ENCODE results near the gene ARL4A.
"Not testable (repeated sequence)": the region's sequence is repeated elsewhere in the genome, so short reads cannot be mapped to it uniquely, and the experiment has no call there.

The ARL4A gene, protein sequence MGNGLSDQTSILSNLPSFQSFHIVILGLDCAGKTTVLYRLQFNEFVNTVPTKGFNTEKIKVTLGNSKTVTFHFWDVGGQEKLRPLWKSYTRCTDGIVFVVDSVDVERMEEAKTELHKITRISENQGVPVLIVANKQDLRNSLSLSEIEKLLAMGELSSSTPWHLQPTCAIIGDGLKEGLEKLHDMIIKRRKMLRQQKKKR

GRCh38 chr7:12686891-12687717 lies at the start of gene ARL4A:
ARL4A (plus strand) TSS chr7:12687633; CDS start chr7:12688255, 622 bp downstream.
- peak; percentile 97 for DNase-seq (ENCODE audit: low read depth, low spot score)

DNA sequence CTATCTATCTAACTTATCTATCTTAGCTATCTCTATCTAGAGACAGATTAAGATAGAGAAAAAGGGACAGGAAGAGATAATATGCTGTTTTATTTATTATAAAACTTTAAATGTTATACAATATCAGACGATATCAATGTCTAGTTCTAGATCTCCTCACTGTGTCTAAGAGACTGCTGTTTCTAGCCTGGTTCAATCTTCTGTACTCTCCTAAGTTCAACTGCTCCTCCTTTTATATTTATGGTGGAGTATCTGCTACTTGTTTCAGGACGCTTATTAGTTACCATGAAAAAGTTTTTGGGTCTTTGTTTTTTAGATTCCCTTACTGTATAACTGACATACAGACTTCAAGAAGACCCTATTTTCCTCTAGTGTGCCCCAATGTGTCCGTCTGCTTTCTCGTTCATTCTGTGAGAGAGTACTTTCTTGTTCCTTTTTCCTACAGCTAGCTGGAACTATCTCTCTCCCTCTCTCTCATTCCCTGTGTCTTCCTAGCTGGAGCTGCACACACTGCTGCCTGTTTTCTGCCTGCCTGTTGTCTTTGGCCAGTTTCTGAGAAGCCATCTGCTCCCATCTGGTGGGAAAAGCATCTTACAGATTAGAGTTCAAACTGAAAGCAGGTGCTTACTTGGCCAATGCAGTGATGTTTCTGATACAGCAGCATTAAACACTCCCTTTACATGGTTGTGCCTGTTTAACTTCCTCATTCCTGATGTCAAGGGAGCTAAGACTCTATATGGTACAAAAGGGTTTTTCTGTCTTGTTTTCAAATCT lies 49.4 kb upstream of the ARL4A start:
- no peak for DNase-seq (ENCODE audit: low read depth, low spot score)

- DNase-seq (ENCODE audit: low read depth, low spot score): no peak
These were observed 48.5 kb upstream of the ARL4A start for GRCh38 chr7:12638851-12639456.

DNA sequence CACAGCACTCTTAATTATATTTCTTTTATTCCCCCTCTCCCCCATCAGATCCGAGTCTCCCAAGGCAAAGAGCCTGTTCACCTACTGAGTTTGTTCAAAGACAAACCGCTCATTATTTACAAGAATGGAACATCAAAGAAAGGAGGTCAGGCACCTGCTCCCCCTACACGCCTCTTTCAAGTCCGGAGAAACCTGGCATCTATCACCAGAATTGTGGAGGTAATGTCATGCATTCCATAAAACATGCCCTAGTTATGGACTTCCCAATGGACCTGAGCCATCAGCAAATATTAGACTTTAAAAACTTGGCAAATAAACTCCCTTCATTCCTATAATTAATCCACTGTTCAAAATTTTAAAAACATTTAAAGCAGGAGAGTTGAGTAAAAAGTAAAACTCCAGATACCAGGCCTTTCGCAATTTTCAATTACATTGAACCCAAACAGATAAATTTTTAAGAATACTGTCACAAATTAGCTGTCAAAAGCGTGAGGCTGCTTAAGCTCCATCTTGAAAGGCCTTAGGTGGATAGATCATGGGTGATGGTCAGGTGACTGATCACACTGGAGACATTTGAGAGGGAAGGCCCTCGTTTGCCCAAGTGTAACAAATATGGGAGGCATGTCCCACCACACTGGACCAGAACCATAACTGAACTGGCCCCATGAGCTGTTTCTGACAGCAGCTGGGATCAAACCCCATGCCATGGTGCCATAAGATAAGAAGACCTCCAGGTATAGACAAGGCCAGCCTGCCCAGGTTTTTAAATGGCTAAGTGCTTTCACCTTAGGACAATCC lies 46.9 kb upstream of the ARL4A start:
- DNase-seq (ENCODE audit: low read depth, low spot score): no peak

- DNase-seq (ENCODE audit: low read depth, low spot score): no peak
These were observed 46.2 kb upstream of the ARL4A start for GRCh38 chr7:12641196-12641595.

DNA sequence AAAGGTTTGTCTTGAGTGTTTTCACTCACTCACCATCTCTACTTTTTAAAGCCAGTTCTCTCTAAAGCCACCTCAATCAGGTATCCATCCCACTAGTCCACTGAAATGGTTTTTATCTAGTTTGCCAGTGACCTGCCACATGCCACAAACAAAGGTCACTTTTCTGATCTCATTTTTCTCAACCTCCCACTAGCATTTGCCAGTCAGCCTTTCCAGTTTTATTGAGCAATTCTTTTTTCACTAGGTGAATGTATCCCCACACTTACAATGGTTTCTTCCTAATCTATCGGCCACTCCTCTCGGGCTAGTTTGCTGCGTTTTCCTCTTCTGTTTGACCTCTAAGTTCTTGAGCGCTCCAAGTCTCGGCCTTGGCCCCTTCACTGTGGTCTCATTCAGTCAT lies 44.9 kb upstream of the ARL4A start:
- no peak for DNase-seq (ENCODE audit: low read depth, low spot score)

DNA sequence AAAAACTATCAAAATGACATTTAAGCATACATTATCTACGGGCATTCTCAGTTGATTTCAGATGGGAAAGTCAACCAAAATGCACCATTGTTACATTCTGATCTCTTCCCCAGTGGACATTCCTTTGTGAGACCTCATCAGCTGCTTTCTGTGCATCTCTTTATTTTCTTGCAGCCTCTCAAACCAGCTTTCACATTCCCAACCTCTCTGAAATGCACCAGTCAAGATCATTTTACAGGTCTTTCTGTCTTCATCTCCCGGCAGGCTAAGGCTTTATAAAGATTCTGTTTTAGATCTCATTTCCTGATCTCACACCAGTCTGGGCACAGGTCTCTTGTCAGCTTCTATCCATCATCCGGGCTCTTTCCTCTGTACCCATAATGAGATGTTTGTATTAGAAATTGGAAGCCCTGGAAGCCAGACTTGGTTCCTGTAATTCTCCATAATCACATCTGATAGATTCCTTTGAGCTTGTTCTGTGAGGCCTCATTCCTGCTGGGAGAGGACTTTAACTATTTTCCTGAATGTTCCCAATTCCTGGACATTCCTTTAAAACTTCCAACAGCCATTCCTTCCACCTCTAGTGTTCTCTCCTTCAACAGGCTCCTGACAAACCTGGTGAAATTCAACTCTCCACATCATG lies 44.3 kb upstream of the ARL4A start:
- DNase-seq (ENCODE audit: low read depth, low spot score): no peak

GRCh38 chr7:12643644-12644043 lies 43.8 kb upstream of the ARL4A start:
- no peak for DNase-seq (ENCODE audit: low read depth, low spot score)

DNA sequence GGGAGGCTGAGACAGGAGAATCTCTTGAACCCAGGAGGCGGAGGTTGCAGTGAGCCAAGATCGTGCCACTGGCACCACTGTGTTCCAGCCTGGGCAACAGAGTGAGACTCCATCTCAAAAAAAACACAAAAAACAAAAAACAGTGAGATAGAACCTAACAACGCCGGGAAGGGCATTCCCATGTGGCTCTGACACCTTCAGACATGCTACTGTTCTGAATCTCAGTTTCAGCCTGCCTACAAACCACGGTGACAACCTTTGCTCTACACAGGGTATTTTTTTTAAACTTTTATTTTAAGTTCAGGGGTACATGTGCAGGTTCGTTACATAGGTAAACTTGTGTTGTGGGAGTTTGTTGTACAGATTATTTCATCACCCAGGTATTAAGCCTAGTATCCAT lies 42.2 kb upstream of the ARL4A start:
- DNase-seq (ENCODE audit: low read depth, low spot score): not testable (repeated sequence)

DNA sequence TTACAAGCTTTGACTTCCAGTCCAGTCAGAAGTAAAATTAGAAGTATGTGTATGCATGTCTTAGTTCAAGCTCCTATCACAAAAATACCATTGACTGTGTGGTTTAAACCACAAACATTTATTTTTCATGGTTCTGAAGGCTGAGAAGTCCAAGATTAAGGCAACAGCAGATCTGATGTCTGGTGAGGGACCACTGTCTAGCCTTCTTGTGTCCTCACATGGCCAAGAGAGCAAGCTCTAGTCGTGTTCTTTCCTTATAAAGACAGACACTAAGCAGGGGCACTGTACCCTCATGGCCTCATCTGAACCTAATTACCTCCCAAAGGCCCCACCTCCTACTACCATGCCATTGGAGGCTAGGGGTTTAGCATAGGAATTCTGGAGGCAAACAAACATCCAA lies 41.3 kb upstream of the ARL4A start:
- no peak for DNase-seq (ENCODE audit: low read depth, low spot score)

DNA sequence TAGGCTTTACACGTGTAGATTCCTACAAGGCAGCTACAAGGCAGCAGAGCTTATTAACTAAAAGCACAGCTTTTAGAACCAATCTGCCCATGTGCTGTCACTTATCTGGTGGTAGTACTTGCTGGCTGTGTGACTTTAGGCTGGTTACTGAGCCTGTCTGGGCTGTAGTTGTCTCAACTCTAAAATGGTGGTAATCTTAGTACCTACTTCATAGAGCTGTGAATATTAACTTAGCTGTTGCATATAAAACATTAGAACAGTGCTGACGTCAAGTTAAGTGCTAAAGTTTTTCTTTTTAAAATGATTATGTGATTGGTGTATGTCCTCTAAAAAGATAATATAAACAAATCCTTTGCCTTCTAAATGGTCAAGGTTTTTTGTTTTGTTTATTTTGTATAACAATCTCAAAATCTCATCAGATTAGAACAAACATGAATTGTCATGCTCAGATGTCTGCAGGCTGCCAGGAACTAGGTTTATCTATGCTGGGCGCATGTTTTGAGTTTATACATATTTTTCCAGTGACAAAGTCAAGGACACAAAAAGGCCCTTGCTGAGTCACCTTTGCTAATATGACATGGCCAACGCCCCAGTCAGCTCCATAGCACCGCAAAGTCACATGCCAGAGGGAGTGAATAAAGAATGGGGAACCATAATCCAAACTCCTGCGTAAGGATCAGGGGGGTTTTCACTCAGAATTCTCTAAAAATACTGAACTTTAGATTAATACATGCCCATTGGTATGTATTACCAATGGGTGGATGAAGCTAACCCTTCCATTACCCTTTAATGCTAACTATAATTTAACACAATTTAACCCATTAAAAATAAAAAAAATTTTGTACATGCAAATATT lies 39.8 kb upstream of the ARL4A start:
- DNase-seq (ENCODE audit: low read depth, low spot score): no peak

DNA sequence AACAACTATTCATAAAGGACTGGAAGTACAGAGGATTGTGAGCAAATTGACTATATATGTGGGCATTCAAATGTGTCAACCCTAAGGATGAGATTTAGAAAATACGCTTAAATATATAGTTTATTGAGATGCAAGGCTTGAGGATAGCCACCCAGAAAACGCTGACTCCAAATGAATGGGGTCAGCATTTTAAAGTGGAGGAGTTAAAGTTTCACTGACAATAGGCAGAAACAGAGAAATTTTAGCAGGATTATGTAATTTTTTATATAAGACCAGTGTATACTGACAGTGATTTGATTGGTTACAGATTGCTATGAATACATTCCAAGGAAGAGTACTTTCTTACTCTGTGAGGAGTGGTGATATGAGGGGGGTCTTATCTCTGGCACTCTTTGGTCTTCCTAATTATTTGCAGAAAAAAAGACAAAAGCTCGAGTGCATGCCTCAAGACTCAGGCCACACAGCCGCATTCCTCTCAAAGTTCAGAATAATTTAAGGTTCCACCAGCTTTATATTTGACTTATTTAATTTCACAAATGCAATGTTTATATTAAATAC lies 38.6 kb upstream of the ARL4A start:
- DNase-seq (ENCODE audit: low read depth, low spot score): no peak

DNA sequence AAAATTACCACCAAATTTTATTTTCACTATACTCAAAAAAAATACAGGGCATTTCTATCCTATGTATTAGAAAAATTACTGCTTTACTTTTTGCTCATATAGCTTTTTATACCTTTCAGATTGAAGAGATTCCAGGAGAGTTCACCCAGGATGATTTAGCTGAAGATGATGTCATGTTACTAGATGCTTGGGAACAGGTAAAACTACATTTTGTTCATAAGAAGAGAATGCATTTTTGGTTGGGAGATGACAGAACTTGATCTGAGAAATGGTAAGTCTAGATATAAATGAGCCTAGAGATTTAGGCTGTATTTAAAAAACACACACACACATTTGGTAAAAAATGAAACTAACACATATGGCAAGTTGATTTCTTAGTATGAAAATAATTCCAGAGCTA lies 38.1 kb upstream of the ARL4A start:
- no peak for DNase-seq (ENCODE audit: low read depth, low spot score)

GRCh38 chr7:12650080-12650479 lies 37.4 kb upstream of the ARL4A start:
- DNase-seq (ENCODE audit: low read depth, low spot score): no peak

DNA sequence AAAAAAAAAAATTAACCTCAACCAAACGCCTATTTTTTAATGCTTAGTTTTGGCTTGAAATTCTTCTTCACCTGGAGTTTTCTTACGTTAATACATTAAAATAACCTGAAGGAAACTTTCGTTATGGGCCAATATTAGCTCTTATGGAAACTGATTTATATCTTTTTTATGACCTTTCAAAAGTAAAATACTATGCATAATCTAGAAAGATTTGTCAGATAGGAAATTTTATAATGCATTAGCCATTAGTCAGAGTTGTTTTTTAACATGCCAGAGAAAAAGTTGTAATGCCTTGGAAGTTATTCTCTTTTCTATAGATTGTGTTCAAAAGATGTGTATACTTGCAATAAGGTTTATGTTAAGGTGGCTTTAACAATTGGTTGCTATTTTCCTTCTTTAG lies 34.3 kb upstream of the ARL4A start:
- DNase-seq (ENCODE audit: low read depth, low spot score): no peak

DNA sequence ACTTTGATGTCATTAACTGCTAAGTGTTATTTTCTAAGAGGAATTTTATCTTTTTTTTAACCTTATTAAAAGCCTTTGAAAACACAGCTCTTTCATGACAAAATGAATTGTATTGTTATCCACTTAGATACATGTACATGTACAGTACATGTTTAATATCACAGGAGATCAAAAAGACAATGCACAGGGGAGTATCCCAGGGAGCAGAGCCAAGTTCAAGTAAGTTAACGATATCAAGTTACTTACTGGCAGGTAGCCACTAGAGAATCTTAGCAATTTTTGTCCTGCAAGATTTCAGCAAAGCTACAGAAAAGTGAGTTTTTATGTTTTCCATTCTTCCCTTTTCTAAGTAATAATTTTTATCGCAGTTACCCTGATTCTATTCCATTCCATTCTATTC lies 33.9 kb upstream of the ARL4A start:
- no peak for DNase-seq (ENCODE audit: low read depth, low spot score)

- DNase-seq (ENCODE audit: low read depth, low spot score): no peak
These were observed 32.3 kb upstream of the ARL4A start for GRCh38 chr7:12655161-12655560.

- DNase-seq (ENCODE audit: low read depth, low spot score): peak; percentile 60
These were observed 27.0 kb upstream of the ARL4A start for GRCh38 chr7:12660423-12660822.

GRCh38 chr7:12660986-12661385 lies 26.4 kb upstream of the ARL4A start:
- not testable (repeated sequence) for DNase-seq (ENCODE audit: low read depth, low spot score)

- DNase-seq (ENCODE audit: low read depth, low spot score): no peak
These were observed 25.9 kb upstream of the ARL4A start for GRCh38 chr7:12661581-12661980.

All from smooth muscle cell of the brain vasculature (primary cell).